SK-N-MC (cell line): ENCODE data around the gene DVL1.

Experiments used
- FOXP2 ChIP-seq: optimal IDR thresholded peaks from 2 replicates; pipeline ENCODE3; 2011; ENCODE audit warnings: mild to moderate bottlenecking, moderate library complexity; ENCODE audit not compliant: insufficient read depth; ENCODE audit errors: extremely low read length, control extremely low read depth
- POLR2AphosphoS5 ChIP-seq: IDR thresholded peaks from 2 replicates; pipeline ENCODE4 v1.6.1; 2012; ENCODE audit warnings: mild to moderate bottlenecking, low read depth, low read length, borderline replicate concordance

GRCh38 chr1:1312450-1313314 lies 36.5 kb downstream of the DVL1 start:
- TF ChIP-seq FOXP2 (no peak), POLR2AphosphoS5 (peak; percentile 3; the same call in 1 of the 2 replicates)
